ENCODE data around the gene HEBP1. TPM values are rescaled to one million over a fixed set of nuclear protein-coding genes. Genes with fewer than 3 reads are reported as not detected.

Gene HEBP1
- polyA plus RNA-seq, 1 donor (not counting 4 experiments of a cell fraction or from before 2014, with no cell fraction given) = 24.8 TPM

DNA sequence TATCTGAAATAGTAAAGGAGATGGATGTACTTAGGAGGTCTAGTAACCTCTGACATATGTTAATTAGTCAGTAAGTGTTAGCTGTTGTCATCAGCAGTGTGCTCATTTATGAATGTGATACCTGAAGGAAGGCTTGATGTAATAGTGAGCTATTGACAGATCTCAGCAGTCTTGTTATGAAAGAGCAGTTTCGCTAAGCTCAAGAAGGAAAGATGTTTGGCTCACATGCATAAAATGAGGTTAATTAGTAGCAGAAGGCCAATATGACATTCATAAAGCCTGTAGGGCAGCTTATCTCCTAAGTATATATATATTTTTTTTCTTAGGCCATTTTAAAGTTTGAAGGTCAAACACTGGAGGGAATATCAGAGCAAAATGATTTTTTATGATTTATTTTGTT lies 46.9 kb upstream of the HEBP1 start:
- Histone ChIP-seq H3K4me2 (ENCODE audit: control insufficient read depth, extremely low read depth, insufficient read depth, low read depth, low read length) (no peak overlapping the region), H4K20me1 (ENCODE audit: control insufficient read depth, extremely low read depth, insufficient read depth, low read length) (no peaks in the 10 kb centered on the region), H3K4me1 (ENCODE audit: control insufficient read depth, extremely low read depth, insufficient read depth, low read length) (peaks cover 13% of the 10 kb centered on the region), H3K9me1 (ENCODE audit: control insufficient read depth, extremely low read depth, insufficient read depth, low read length) (no peaks in the 10 kb centered on the region), H2AFZ (ENCODE audit: control insufficient read depth, low read length) (no peak overlapping the region), H3K9ac (ENCODE audit: control insufficient read depth, extremely low read depth, insufficient read depth, low read length) (no peak overlapping the region), H3K36me3 (ENCODE audit: control insufficient read depth in 2 of 2, extremely low read depth in 1 of 2, insufficient read depth in 2 of 2, low read length in 2 of 2) (no peaks in the 10 kb centered on the region), H3K27me3 (ENCODE audit: control insufficient read depth, extremely low read depth, insufficient read depth, low read length) (no peaks in the 10 kb centered on the region), H3K79me2 (ENCODE audit: control insufficient read depth, insufficient read depth, low read length) (no peaks in the 10 kb centered on the region), H3K4me3 (ENCODE audit: control insufficient read depth in 2 of 3, extremely low read depth in 1 of 3, insufficient read depth in 2 of 3, low read depth in 1 of 3, low read length in 3 of 3) (no peak overlapping the region), H3K27ac (ENCODE audit: control insufficient read depth, insufficient read depth, low read length) (no peak overlapping the region), H3K9me3 (ENCODE audit: control insufficient read depth, low read depth, low read length) (no peaks in the 10 kb centered on the region)
- no peak for FAIRE-seq
- dilution Hi-C loops (cut with MboI; ENCODE audit: extremely low pct_ligation_motif_present, low sequenced_read_pairs) = no loop called here
- DNase-seq (ENCODE audit: low read depth, low spot score) = no peak
- no peak for TF ChIP-seq EZH2 (IDR thresholded peaks at IDR 0.05; ENCODE audit: low read length)
- TF ChIP-seq, protein P1, sequence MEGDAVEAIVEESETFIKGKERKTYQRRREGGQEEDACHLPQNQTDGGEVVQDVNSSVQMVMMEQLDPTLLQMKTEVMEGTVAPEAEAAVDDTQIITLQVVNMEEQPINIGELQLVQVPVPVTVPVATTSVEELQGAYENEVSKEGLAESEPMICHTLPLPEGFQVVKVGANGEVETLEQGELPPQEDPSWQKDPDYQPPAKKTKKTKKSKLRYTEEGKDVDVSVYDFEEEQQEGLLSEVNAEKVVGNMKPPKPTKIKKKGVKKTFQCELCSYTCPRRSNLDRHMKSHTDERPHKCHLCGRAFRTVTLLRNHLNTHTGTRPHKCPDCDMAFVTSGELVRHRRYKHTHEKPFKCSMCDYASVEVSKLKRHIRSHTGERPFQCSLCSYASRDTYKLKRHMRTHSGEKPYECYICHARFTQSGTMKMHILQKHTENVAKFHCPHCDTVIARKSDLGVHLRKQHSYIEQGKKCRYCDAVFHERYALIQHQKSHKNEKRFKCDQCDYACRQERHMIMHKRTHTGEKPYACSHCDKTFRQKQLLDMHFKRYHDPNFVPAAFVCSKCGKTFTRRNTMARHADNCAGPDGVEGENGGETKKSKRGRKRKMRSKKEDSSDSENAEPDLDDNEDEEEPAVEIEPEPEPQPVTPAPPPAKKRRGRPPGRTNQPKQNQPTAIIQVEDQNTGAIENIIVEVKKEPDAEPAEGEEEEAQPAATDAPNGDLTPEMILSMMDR (optimal IDR thresholded peaks at IDR 0.05 in 1 of 3, IDR thresholded peaks at IDR 0.05 in 1 of 3, conservative IDR thresholded peaks at IDR 0.05 in 1 of 3; ENCODE audit: extremely low read depth in 1 of 3, insufficient read depth in 2 of 3, low read length in 3 of 3) = no peak

DNA sequence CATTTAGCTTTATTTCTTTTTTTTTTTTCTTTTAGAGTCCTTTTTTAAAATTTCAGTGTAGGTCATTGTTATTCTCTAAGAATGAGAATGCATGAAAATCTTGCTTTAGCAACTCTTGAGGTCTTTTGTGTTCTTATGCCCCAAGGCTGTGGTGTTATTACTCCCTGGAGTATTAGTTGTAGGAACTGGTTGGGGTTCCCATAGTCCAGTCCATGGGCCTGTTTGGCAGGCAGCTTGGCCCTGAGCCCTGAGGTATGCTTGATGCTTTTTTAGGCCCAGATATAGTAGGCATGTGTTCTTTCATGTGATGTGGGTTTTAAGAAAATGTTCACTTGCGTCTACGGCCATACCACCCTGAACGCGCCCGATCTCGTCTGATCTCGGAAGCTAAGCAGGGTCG lies 45.8 kb upstream of the HEBP1 start:
- no peak for FAIRE-seq
- Histone ChIP-seq H3K36me3 (ENCODE audit: control insufficient read depth in 2 of 2, extremely low read depth in 1 of 2, insufficient read depth in 2 of 2, low read length in 2 of 2) (no peaks in the 10 kb centered on the region), H3K9ac (ENCODE audit: control insufficient read depth, extremely low read depth, insufficient read depth, low read length) (no peak overlapping the region), H2AFZ (ENCODE audit: control insufficient read depth, low read length) (no peak overlapping the region), H3K9me3 (ENCODE audit: control insufficient read depth, low read depth, low read length) (no peaks in the 10 kb centered on the region), H3K27ac (ENCODE audit: control insufficient read depth, insufficient read depth, low read length) (no peak overlapping the region), H3K4me3 (ENCODE audit: control insufficient read depth in 2 of 3, extremely low read depth in 1 of 3, insufficient read depth in 2 of 3, low read depth in 1 of 3, low read length in 3 of 3) (no peak overlapping the region), H3K4me2 (ENCODE audit: control insufficient read depth, extremely low read depth, insufficient read depth, low read depth, low read length) (no peak overlapping the region), H3K9me1 (ENCODE audit: control insufficient read depth, extremely low read depth, insufficient read depth, low read length) (no peaks in the 10 kb centered on the region), H3K79me2 (ENCODE audit: control insufficient read depth, insufficient read depth, low read length) (no peaks in the 10 kb centered on the region), H4K20me1 (ENCODE audit: control insufficient read depth, extremely low read depth, insufficient read depth, low read length) (no peaks in the 10 kb centered on the region), H3K27me3 (ENCODE audit: control insufficient read depth, extremely low read depth, insufficient read depth, low read length) (no peaks in the 10 kb centered on the region), H3K4me1 (ENCODE audit: control insufficient read depth, extremely low read depth, insufficient read depth, low read length) (peaks cover 13% of the 10 kb centered on the region)
- no peak for TF ChIP-seq EZH2 (IDR thresholded peaks at IDR 0.05; ENCODE audit: low read length)
- TF ChIP-seq, protein P1 (optimal IDR thresholded peaks at IDR 0.05 in 1 of 3, IDR thresholded peaks at IDR 0.05 in 1 of 3, conservative IDR thresholded peaks at IDR 0.05 in 1 of 3; ENCODE audit: extremely low read depth in 1 of 3, insufficient read depth in 2 of 3, low read length in 3 of 3) = no peak
- dilution Hi-C loops (cut with MboI; ENCODE audit: extremely low pct_ligation_motif_present, low sequenced_read_pairs) = no loop called here
- no peak for DNase-seq (ENCODE audit: low read depth, low spot score)
